GM18868 (cell line): Measurements from ENCODE around the gene RAPH1.
"Not testable (repeated sequence)": the region's sequence is repeated elsewhere in the genome, so short reads cannot be mapped to it uniquely, and the experiment has no call there.

Source experiments
- ATAC-seq: cut with Tn5 transposase; IDR thresholded peaks from one replicate; pipeline ENCODE4 v1.9.1; 2021; ENCODE audit warnings: mild to moderate bottlenecking, moderate library complexity; ENCODE audit not compliant: unreplicated experiment

Gene RAPH1

GRCh38 chr2:203372706-203373105 is 162.4 kb downstream of the RAPH1 start:
- ATAC-seq = not testable (repeated sequence)

- no peak for ATAC-seq
Observed at GRCh38 chr2:203366639-203367466, 168.2 kb downstream of the RAPH1 start.

- ATAC-seq = no peak
Observed at GRCh38 chr2:203361922-203362321, 173.2 kb downstream of the RAPH1 start.

GRCh38 chr2:203361495-203361894 is 173.6 kb downstream of the RAPH1 start:
- ATAC-seq = no peak

GRCh38 chr2:203360833-203361430 is 174.2 kb downstream of the RAPH1 start:
- ATAC-seq = peak; percentile 52

GRCh38 chr2:203359450-203359849 is 175.7 kb downstream of the RAPH1 start:
- no peak for ATAC-seq

GRCh38 chr2:203354966-203355365 is 180.1 kb downstream of the RAPH1 start:
- ATAC-seq = no peak

- ATAC-seq = no peak
Observed at GRCh38 chr2:203352604-203353255, 182.4 kb downstream of the RAPH1 start.

GRCh38 chr2:203347375-203347774 is 187.7 kb downstream of the RAPH1 start:
- ATAC-seq = no peak

GRCh38 chr2:203346612-203347011 is 188.5 kb downstream of the RAPH1 start:
- ATAC-seq = no peak

GRCh38 chr2:203344667-203345066 is 190.4 kb downstream of the RAPH1 start:
- no peak for ATAC-seq
